H54 (cell line): Measurements from ENCODE around the gene DGKD.
"Not testable (repeated sequence)": the region's sequence is repeated elsewhere in the genome, so short reads cannot be mapped to it uniquely, and the experiment has no call there.

Experiments used
- DNase-seq: peaks from one replicate; pipeline ENCODE4 v3.0.0; 2011; ENCODE audit warnings: low spot score, mixed read lengths; ENCODE audit not compliant: insufficient read length
- FAIRE-seq: peaks from 3 replicates; lab custom pipeline; 2011; peaks lifted over from hg19 to GRCh38; lab: Jason Lieb, UNC
- POLR2A ChIP-seq: IDR thresholded peaks from 2 replicates; pipeline ENCODE4 v1.6.1; 2011; ENCODE audit warnings: low read depth, mild to moderate bottlenecking, low read length

DGKD gene

GRCh38 chr2:233360771-233361176, 6.5 kb downstream of the DGKD start:
- FAIRE-seq, result no peak
- TF ChIP-seq POLR2A, result no peak
- no peak for DNase-seq

- TF ChIP-seq POLR2A, result no peak
- FAIRE-seq (no peak), DNase-seq (no peak)
Measured at GRCh38 chr2:233361297-233361696, 7.0 kb downstream of the DGKD start.

GRCh38 chr2:233362742-233363141, 8.4 kb downstream of the DGKD start:
- FAIRE-seq, result no peak
- no peak for TF ChIP-seq POLR2A
- no peak for DNase-seq

- DNase-seq, result no peak
- FAIRE-seq, result no peak
- TF ChIP-seq POLR2A, result no peak
Measured at GRCh38 chr2:233363744-233364235, 9.5 kb downstream of the DGKD start.

GRCh38 chr2:233365861-233366520, 11.7 kb downstream of the DGKD start:
- DNase-seq (no peak), FAIRE-seq (no peak)
- TF ChIP-seq POLR2A, result no peak

- DNase-seq, result no peak
Measured at GRCh38 chr2:233367586-233367985, 13.3 kb downstream of the DGKD start.

GRCh38 chr2:233368756-233369155, 14.5 kb downstream of the DGKD start:
- no peak for TF ChIP-seq POLR2A
- DNase-seq (no peak), FAIRE-seq (no peak)

More at GRCh38 chr2:233367586-233367985, 13.3 kb downstream of the DGKD start:
- TF ChIP-seq POLR2A, result no peak
- no peak for FAIRE-seq

- FAIRE-seq, result no peak
- TF ChIP-seq POLR2A, result no peak
- DNase-seq, result no peak
Measured at GRCh38 chr2:233369462-233369861, 15.2 kb downstream of the DGKD start.

- DNase-seq, result no peak
- no peak for TF ChIP-seq POLR2A
- FAIRE-seq, result no peak
Measured at GRCh38 chr2:233369897-233370685, 15.8 kb downstream of the DGKD start.

- no peak for FAIRE-seq
- DNase-seq, result no peak
- no peak for TF ChIP-seq POLR2A
Measured at GRCh38 chr2:233371641-233372040, 17.3 kb downstream of the DGKD start.

GRCh38 chr2:233372855-233373254, 18.6 kb downstream of the DGKD start:
- TF ChIP-seq POLR2A, result no peak
- FAIRE-seq (no peak), DNase-seq (no peak)

GRCh38 chr2:233373316-233373715, 19.0 kb downstream of the DGKD start:
- no peak for TF ChIP-seq POLR2A
- FAIRE-seq, result no peak
- DNase-seq, result no peak

GRCh38 chr2:233374776-233375175, 20.5 kb downstream of the DGKD start:
- not testable (repeated sequence) for DNase-seq, FAIRE-seq

GRCh38 chr2:233375490-233376314, 21.4 kb downstream of the DGKD start:
- FAIRE-seq, result no peak
- DNase-seq, result no peak
- TF ChIP-seq POLR2A, result no peak
